GM12878 (cell line): ENCODE measurements around the gene ST3GAL5. TPM values are rescaled to one million over a fixed set of nuclear protein-coding genes. Genes with fewer than 3 reads are reported as not detected.
"Not testable (repeated sequence)": the region's sequence is repeated elsewhere in the genome, so short reads cannot be mapped to it uniquely, and the experiment has no call there.

ENCODE experiments used
- ATAC-seq: fragments of 200-7000 bp; cut with Tn5 transposase; 3 replicates; pipeline ENCODE4 v1.9.1; 2020; ENCODE audit warnings: mild to moderate bottlenecking, moderate library complexity
- BruUV-seq: library from RNA; stranded (reverse); fragments of 400-500 nt; replicated peaks from 2 replicates; lab custom pipeline; 2021; lab: Mats Ljungman, UMichigan
- CTCF ChIA-PET: fragments of 300-600 bp; sonication (Branson Sonifier 250); formaldehyde crosslinking; extraction: SDS; loops from one replicate; lab custom pipeline; 2021; ENCODE audit warnings: inconsistent platforms; lab: Yijun Ruan, JAX
- POLR2A ChIA-PET: fragments of 350-600 bp; formaldehyde crosslinking; extraction: SDS; loops from one replicate; lab custom pipeline; 2021; ENCODE audit warnings: inconsistent platforms; lab: Charles Lee
- RAD21 ChIA-PET: fragments of 300-600 bp; sonication (Branson Sonifier 250); formaldehyde crosslinking; loops from one replicate; lab custom pipeline; 2023; ENCODE audit warnings: antibody characterized with exemption; ENCODE audit not compliant: unreplicated experiment; lab: Charles Lee
- SMC1A ChIA-PET: fragments of 300-600 bp; sonication (Branson Sonifier 250); formaldehyde crosslinking; loops from one replicate; lab custom pipeline; 2023; ENCODE audit not compliant: unreplicated experiment, uncharacterized antibody; lab: Charles Lee
- DNase-seq: peaks from one replicate; pipeline ENCODE4 v3.0.0-alpha.2; 2011; ENCODE audit warnings: low read depth, low spot score
- FAIRE-seq: peaks from 3 replicates; lab custom pipeline; 2011; peaks lifted over from hg19 to GRCh38; lab: Jason Lieb, UNC
- H2AFZ ChIP-seq: 2 replicates; pipeline ENCODE4 v1.6.0; 2011; ENCODE audit warnings: low read depth, low read length, control low read depth; ENCODE audit not compliant: control insufficient read depth
- H3K27ac ChIP-seq: 2 replicates; pipeline ENCODE4 v1.5.1; 2011; ENCODE audit warnings: control low read depth; ENCODE audit not compliant: control insufficient read depth, insufficient read depth
- H3K27me3 ChIP-seq, 2 experiments: replicated peaks in 1 of 2; 2 replicates each; pipeline versions ENCODE4 v1.6.0 to v1.6.1; 2011; ENCODE audit warnings: low read length in 1 of 2; ENCODE audit not compliant: control insufficient read depth in 2 of 2, insufficient read depth in 2 of 2
- H3K36me3 ChIP-seq, 2 experiments: 2 replicates each; pipeline ENCODE4 v1.5.1; 2011; ENCODE audit warnings: low read length in 1 of 2; ENCODE audit not compliant: control insufficient read depth in 2 of 2, insufficient read depth in 2 of 2
- H3K4me1 ChIP-seq: 2 replicates; pipeline ENCODE4 v1.6.1; 2011; ENCODE audit warnings: mild to moderate bottlenecking, low read length, moderate library complexity, mixed read lengths; ENCODE audit not compliant: control insufficient read depth, insufficient read depth
- H3K4me2 ChIP-seq: 2 replicates; pipeline ENCODE4 v1.6.0; 2011; ENCODE audit warnings: control low read depth; ENCODE audit not compliant: control insufficient read depth, insufficient read depth
- H3K4me3 ChIP-seq: fragments of 200-600 bp; sonication (generic); 2 replicates; pipeline ENCODE4 v1.5.1; 2016
- H3K79me2 ChIP-seq: 2 replicates; pipeline ENCODE4 v1.6.0; 2011; ENCODE audit warnings: low read length; ENCODE audit not compliant: control insufficient read depth, insufficient read depth
- H3K9ac ChIP-seq: 2 replicates; pipeline ENCODE4 v1.8.0; 2011; ENCODE audit warnings: low read length, control low read depth, mixed read lengths; ENCODE audit not compliant: control insufficient read depth, insufficient read depth
- H3K9me3 ChIP-seq: replicated peaks from 3 replicates; pipeline ENCODE4 v1.5.1; 2011; ENCODE audit warnings: mild to moderate bottlenecking, low read length; ENCODE audit not compliant: control insufficient read depth, insufficient read depth
- H4K20me1 ChIP-seq: 2 replicates; pipeline ENCODE4 v1.6.0; 2011; ENCODE audit not compliant: control insufficient read depth, insufficient read depth
- CTCF ChIP-seq, 3 experiments: IDR thresholded peaks in 2 of 3; conservative IDR thresholded peaks in 1 of 3; 2 replicates each; pipeline ENCODE4 v1.5.1; 2011; ENCODE audit warnings: low read depth in 3 of 3, low read length in 3 of 3, mild to moderate bottlenecking in 3 of 3, control low read depth in 2 of 3, moderate library complexity in 2 of 3, inconsistent platforms in 1 of 3, mixed read lengths in 1 of 3; ENCODE audit not compliant: control insufficient read depth in 2 of 3, insufficient read depth in 1 of 3; ENCODE audit errors: extremely low read depth in 1 of 3
- KAT2A ChIP-seq: conservative IDR thresholded peaks from 2 replicates; pipeline ENCODE4 v1.6.1; 2011; ENCODE audit warnings: low read depth, low read length; ENCODE audit not compliant: control insufficient read depth
- RAD21 ChIP-seq: IDR thresholded peaks from 2 replicates; pipeline ENCODE4 v1.6.1; 2011; ENCODE audit warnings: mild to moderate bottlenecking, low read depth, low read length, moderate library complexity; ENCODE audit not compliant: insufficient read depth
- SMC3 ChIP-seq: IDR thresholded peaks from 2 replicates; pipeline ENCODE4 v1.6.1; 2011; ENCODE audit warnings: low read length, improper control_type of control experiment, borderline replicate concordance
- WGBS: methylation state at CpG from one replicate; pipeline ENCODE4 v1.1.6; 2016; ENCODE audit warnings: low lambda C conversion rate; ENCODE audit not compliant: insufficient replicate concordance, insufficient coverage; ENCODE audit errors: missing lambda C conversion rate; 5-methylcytosine and 5-hydroxymethylcytosine counted together
- in situ Hi-C: fragments of 300-500 bp; cut with MboI; formaldehyde crosslinking; loops from 9 replicates; pipeline ENCODE4 v1.14.3; 2018; ENCODE audit warnings: mixed read lengths
- intact Hi-C: fragments of 100-400 bp; cut with micrococcal nuclease; formaldehyde crosslinking; loops from one replicate; pipeline ENCODE4 v1.14.2; 2022; ENCODE audit not compliant: unreplicated experiment
- polyA plus RNA-seq, 11 experiments: library from polyadenylated mRNA; depleted of rRNA in 4 of 11; unstranded in 6 of 11; stranded (reverse) in 5 of 11; fragments of >200 nt; fragmentation: Nextera tagmentation in 4 of 11; fragmentation: Illumina TruSeq in 1 of 11; extraction: Ambion mirVana in 4 of 11; extraction: Trizol in 1 of 11; gene quantifications; 1 replicate in 1 of 11; 2 replicates in 10 of 11; pipeline versions ENCODE4 v1.2.1 to v1.2.3, GENCODE V29; 2011 to 2016; ENCODE audit warnings: inconsistent platforms in 2 of 11, missing spikeins in 2 of 11, low read depth in 1 of 11
- total RNA-seq, 4 experiments: library from RNA; depleted of rRNA in 3 of 4; stranded (reverse); fragments of >200 nt in 3 of 4; fragmentation: Illumina TruSeq in 1 of 4; extraction: Trizol in 1 of 4; gene quantifications; 2 replicates each; pipeline versions ENCODE4 v1.2.1 to v1.2.3, GENCODE V29; 2013 to 2021
- TF ChIP-seq, protein P1 (sequence below): fragments of 450-650 bp; IDR thresholded peaks from 2 replicates; pipeline ENCODE4 v1.6.1; 2016; ENCODE audit warnings: mild to moderate bottlenecking, moderate library complexity, borderline replicate concordance

The ST3GAL5 gene
- total and polyA plus RNA-seq, 10 of the 15 experiments (the other 5 are each of a cell fraction or from before 2014, with no cell fraction given): 5.2 to 60.9 (median 10.2) TPM

- Histone ChIP-seq H3K79me2 (no peaks in the 10 kb centered on the region), H3K36me3 (no peaks in the 10 kb centered on the region), H3K9me3 (peaks cover 2% of the 10 kb centered on the region; the same call in 2 of the 3 replicates), H3K4me2 (no peak overlapping the region), H3K27me3 (no peaks in the 10 kb centered on the region; a peak in 1 of 4 replicates), H3K4me3 (no peak overlapping the region)
- BruUV-seq: no TSS peak
- POLR2A ChIA-PET: interaction anchor here (0.6 to 2.5 kb wide), 5 partner anchors 23 to 275 kb away, joined by 3 to 11 read pairs (median 4); partner anchors contain the start of gene PTCD3
- CTCF ChIA-PET: interaction anchor here (0.5 to 18.4 kb wide), 22 partner anchors 10 to 432 kb away, joined by 3 to 458 read pairs (median 4); partner anchors contain the start of gene ST3GAL5
- FAIRE-seq (peak; percentile 13), ATAC-seq (peak; percentile 49)
- SMC1A ChIA-PET: interaction anchor here (0.6 to 14.7 kb wide), 22 partner anchors 8 to 363 kb away, joined by 3 to 286 read pairs (median 6); partner anchors contain the start of genes POLR1A, PTCD3 and ST3GAL5
- intact Hi-C loops: loop anchor here (2.0 to 5.0 kb wide), 3 partner anchors 22 to 162 kb away; no protein-coding TSS in a partner anchor
- TF ChIP-seq CTCF (IDR thresholded peaks at IDR 0.05 in 2 of 3, conservative IDR thresholded peaks at IDR 0.05 in 1 of 3; ENCODE audit: control insufficient read depth in 2 of 3, extremely low read depth in 1 of 3, insufficient read depth in 1 of 3, low read depth in 3 of 3, low read length in 3 of 3) (peak; percentile 29 to 36 (median 33); a peak in 4 of 6 replicates), SMC3 (peak; percentile 50; the same call in 1 of the 2 replicates), KAT2A (no peak), RAD21 (peak; percentile 45; the same call in 1 of the 2 replicates)
- TF ChIP-seq, protein P1, sequence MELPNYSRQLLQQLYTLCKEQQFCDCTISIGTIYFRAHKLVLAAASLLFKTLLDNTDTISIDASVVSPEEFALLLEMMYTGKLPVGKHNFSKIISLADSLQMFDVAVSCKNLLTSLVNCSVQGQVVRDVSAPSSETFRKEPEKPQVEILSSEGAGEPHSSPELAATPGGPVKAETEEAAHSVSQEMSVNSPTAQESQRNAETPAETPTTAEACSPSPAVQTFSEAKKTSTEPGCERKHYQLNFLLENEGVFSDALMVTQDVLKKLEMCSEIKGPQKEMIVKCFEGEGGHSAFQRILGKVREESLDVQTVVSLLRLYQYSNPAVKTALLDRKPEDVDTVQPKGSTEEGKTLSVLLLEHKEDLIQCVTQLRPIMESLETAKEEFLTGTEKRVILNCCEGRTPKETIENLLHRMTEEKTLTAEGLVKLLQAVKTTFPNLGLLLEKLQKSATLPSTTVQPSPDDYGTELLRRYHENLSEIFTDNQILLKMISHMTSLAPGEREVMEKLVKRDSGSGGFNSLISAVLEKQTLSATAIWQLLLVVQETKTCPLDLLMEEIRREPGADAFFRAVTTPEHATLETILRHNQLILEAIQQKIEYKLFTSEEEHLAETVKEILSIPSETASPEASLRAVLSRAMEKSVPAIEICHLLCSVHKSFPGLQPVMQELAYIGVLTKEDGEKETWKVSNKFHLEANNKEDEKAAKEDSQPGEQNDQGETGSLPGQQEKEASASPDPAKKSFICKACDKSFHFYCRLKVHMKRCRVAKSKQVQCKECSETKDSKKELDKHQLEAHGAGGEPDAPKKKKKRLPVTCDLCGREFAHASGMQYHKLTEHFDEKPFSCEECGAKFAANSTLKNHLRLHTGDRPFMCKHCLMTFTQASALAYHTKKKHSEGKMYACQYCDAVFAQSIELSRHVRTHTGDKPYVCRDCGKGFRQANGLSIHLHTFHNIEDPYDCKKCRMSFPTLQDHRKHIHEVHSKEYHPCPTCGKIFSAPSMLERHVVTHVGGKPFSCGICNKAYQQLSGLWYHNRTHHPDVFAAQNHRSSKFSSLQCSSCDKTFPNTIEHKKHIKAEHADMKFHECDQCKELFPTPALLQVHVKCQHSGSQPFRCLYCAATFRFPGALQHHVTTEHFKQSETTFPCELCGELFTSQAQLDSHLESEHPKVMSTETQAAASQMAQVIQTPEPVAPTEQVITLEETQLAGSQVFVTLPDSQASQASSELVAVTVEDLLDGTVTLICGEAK: no peak
- TF ChIP-seq, all 136 proteins: peak for 3
- Histone ChIP-seq H3K4me1 (no peaks in the 10 kb centered on the region), H3K9ac (no peak overlapping the region), H3K27ac (no peak overlapping the region), H4K20me1 (no peaks in the 10 kb centered on the region), H2AFZ (no peak overlapping the region)
- RAD21 ChIA-PET: interaction anchor here (0.6 to 10.5 kb wide), 15 partner anchors 12 to 294 kb away, joined by 3 to 259 read pairs (median 6); partner anchors contain the start of gene ST3GAL5
- in situ Hi-C loops: no loop called here
- 0% methylated on average over 1 of the region's 1 CpG for WGBS
- DNase-seq: no peak
Observed at GRCh38 chr2:85830645-85831044, 58.1 kb downstream of the ST3GAL5 start.

- H3K36me3 ChIP-seq, H3K4me1 ChIP-seq, intact Hi-C loops, H3K4me3 ChIP-seq, DNase-seq, FAIRE-seq, H2AFZ ChIP-seq, H4K20me1 ChIP-seq, H3K4me2 ChIP-seq, BruUV-seq, H3K27ac ChIP-seq, H3K9me3 ChIP-seq, H3K27me3 ChIP-seq, H3K9ac ChIP-seq, ATAC-seq, H3K79me2 ChIP-seq: not testable (repeated sequence)
- in situ Hi-C loops: loop anchor here (5.0 kb wide), 2 partner anchors 58 to 248 kb away; partner anchors contain the start of gene ST3GAL5
- ChIA-PET POLR2A (interaction anchor here (0.8 to 2.5 kb wide), 3 partner anchors 60 to 206 kb away, joined by 3 to 11 read pairs (median 3); partner anchors contain the start of gene ST3GAL5), SMC1A (interaction anchor here (1.1 to 14.7 kb wide), 13 partner anchors 9 to 250 kb away, joined by 3 to 286 read pairs (median 14); partner anchors contain the start of gene ST3GAL5), CTCF (interaction anchor here (0.6 to 18.4 kb wide), 11 partner anchors 11 to 392 kb away, joined by 3 to 458 read pairs (median 20); partner anchors contain the start of gene ST3GAL5), RAD21 (interaction anchor here (1.1 to 10.5 kb wide), 11 partner anchors 22 to 249 kb away, joined by 3 to 259 read pairs (median 11); partner anchors contain the start of gene ST3GAL5)
- WGBS: 39% methylated on average over 4 of the region's 4 CpGs
Observed at GRCh38 chr2:85829394-85829793, 59.4 kb downstream of the ST3GAL5 start.
